ENCODE data around the gene C2orf68. TPM values are rescaled to one million over a fixed set of nuclear protein-coding genes. Genes with fewer than 3 reads are reported as not detected.

C2orf68 gene
- total and polyA plus RNA-seq, 2 of the 13 experiments (the other 11 are each of a cell fraction or from before 2014, with no cell fraction given) = 47.1 to 77.4 TPM

GRCh38 chr2:85601771-85602475 lies 9.9 kb downstream of the C2orf68 start (continued):
- TF ChIP-seq ZBED4 (CRISPR knock-in tag; IDR thresholded peaks at IDR 0.05; ENCODE audit: borderline replicate concordance) (peak; percentile 45; the same call in 1 of the 2 replicates), ZNF720 (CRISPR knock-in tag; IDR thresholded peaks at IDR 0.05) (no peak), CENPX (CRISPR knock-in tag; IDR thresholded peaks at IDR 0.05) (no peak), PHB2 (IDR thresholded peaks at IDR 0.05; ENCODE audit: partially characterized antibody) (no peak), PRMT3 (CRISPR knock-in tag; IDR thresholded peaks at IDR 0.05; ENCODE audit: borderline replicate concordance, low read depth) (no peak), MLLT10 (CRISPR knock-in tag; IDR thresholded peaks at IDR 0.05) (no peak), HMGXB4 (CRISPR knock-in tag; IDR thresholded peaks at IDR 0.05; ENCODE audit: borderline replicate concordance in 1 of 2, low read depth in 1 of 2) (no peak; a peak in 1 of 4 replicates), ZNF670 (CRISPR knock-in tag; IDR thresholded peaks at IDR 0.05; ENCODE audit: borderline replicate concordance) (no peak), ZNF788 (CRISPR knock-in tag; IDR thresholded peaks at IDR 0.05; ENCODE audit: borderline replicate concordance) (0 out of 2 replicates have a peak, but pooled peaks have one; percentile 76), HMG20B (CRISPR knock-in tag; conservative IDR thresholded peaks at IDR 0.05) (no peak), POLR2AphosphoS2 (IDR thresholded peaks at IDR 0.05; ENCODE audit: low read depth, low read length) (no peak; the same call in 1 of the 2 replicates), ZNF3 (CRISPR knock-in tag; IDR thresholded peaks at IDR 0.05) (no peak), NFRKB (IDR thresholded peaks at IDR 0.05) (no peak), THAP9 (CRISPR knock-in tag; IDR thresholded peaks at IDR 0.05; ENCODE audit: borderline replicate concordance) (no peak), ATRX (CRISPR knock-in tag; IDR thresholded peaks at IDR 0.05; ENCODE audit: borderline replicate concordance) (no peak), ZNF746 (CRISPR knock-in tag; IDR thresholded peaks at IDR 0.05) (no peak)
- TF ChIP-seq, protein P1, sequence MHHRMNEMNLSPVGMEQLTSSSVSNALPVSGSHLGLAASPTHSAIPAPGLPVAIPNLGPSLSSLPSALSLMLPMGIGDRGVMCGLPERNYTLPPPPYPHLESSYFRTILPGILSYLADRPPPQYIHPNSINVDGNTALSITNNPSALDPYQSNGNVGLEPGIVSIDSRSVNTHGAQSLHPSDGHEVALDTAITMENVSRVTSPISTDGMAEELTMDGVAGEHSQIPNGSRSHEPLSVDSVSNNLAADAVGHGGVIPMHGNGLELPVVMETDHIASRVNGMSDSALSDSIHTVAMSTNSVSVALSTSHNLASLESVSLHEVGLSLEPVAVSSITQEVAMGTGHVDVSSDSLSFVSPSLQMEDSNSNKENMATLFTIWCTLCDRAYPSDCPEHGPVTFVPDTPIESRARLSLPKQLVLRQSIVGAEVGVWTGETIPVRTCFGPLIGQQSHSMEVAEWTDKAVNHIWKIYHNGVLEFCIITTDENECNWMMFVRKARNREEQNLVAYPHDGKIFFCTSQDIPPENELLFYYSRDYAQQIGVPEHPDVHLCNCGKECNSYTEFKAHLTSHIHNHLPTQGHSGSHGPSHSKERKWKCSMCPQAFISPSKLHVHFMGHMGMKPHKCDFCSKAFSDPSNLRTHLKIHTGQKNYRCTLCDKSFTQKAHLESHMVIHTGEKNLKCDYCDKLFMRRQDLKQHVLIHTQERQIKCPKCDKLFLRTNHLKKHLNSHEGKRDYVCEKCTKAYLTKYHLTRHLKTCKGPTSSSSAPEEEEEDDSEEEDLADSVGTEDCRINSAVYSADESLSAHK (CRISPR knock-in tag; IDR thresholded peaks at IDR 0.05; ENCODE audit: borderline replicate concordance) = no peak
- TF ChIP-seq, protein P2, sequence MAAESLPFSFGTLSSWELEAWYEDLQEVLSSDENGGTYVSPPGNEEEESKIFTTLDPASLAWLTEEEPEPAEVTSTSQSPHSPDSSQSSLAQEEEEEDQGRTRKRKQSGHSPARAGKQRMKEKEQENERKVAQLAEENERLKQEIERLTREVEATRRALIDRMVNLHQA (CRISPR knock-in tag; IDR thresholded peaks at IDR 0.05) = no peak
